Breast epithelium (tissue), 3 donors: Measurements from ENCODE around the gene ADAMTSL3.

Source experiments
- POLR2A ChIP-seq: fragments of 450-650 bp; IDR thresholded peaks from one replicate; pipeline ENCODE4 v1.6.1; 2016; ENCODE audit warnings: antibody characterized with exemption, mild to moderate bottlenecking, moderate library complexity
- TF ChIP-seq, protein P1 (sequence below), 3 donors: fragments of 450-650 bp; IDR thresholded peaks; one replicate each; pipeline ENCODE4 v1.5.1; 2016 to 2017; ENCODE audit warnings: antibody characterized with exemption in 3 of 3, mild to moderate bottlenecking in 3 of 3, moderate library complexity in 3 of 3

DNA sequence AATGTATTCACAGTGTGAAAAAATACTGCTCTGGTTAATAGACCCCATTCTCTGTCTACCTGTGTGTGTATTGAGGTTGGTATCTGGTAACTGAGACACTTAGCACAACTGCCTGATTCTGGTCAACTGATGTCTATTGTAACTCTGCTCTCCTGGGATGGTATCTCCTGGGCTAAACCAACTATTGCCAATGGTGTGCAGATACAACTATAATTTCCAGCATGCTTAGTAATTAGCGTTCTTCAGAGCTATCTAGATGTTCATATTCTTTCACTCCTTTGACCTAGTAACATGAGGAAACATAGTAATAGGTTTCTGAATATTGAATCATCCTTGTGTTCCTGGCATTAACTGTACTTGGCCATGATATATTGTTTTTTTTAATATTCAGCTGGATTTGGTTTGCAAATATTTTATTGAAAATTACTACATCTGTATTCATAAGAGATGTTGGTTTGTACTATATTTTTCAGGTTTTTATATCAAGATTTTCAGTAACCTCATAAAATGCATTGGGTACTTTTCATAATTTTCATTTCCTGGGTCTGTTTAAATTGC is 16.8 kb downstream of the ADAMTSL3 start:
- TF ChIP-seq, protein P1, sequence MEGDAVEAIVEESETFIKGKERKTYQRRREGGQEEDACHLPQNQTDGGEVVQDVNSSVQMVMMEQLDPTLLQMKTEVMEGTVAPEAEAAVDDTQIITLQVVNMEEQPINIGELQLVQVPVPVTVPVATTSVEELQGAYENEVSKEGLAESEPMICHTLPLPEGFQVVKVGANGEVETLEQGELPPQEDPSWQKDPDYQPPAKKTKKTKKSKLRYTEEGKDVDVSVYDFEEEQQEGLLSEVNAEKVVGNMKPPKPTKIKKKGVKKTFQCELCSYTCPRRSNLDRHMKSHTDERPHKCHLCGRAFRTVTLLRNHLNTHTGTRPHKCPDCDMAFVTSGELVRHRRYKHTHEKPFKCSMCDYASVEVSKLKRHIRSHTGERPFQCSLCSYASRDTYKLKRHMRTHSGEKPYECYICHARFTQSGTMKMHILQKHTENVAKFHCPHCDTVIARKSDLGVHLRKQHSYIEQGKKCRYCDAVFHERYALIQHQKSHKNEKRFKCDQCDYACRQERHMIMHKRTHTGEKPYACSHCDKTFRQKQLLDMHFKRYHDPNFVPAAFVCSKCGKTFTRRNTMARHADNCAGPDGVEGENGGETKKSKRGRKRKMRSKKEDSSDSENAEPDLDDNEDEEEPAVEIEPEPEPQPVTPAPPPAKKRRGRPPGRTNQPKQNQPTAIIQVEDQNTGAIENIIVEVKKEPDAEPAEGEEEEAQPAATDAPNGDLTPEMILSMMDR (IDR thresholded peaks at IDR 0.05): no peak
- no peak for TF ChIP-seq POLR2A
